GM23338 (cell line): Measurements from ENCODE around the gene CTXN1. TPM values are rescaled to one million over a fixed set of nuclear protein-coding genes. Genes with fewer than 3 reads are reported as not detected.

ENCODE experiments used
- ATAC-seq: fragments of 200-7000 bp; cut with Tn5 transposase; 3 replicates; pipeline ENCODE4 v1.9.1; 2020
- DNase-seq: peaks from one replicate; pipeline ENCODE4 v3.0.0-alpha.2; 2015; ENCODE audit warnings: low spot score
- H2AFZ ChIP-seq: fragments of 200-600 bp; sonication (generic); 2 replicates; pipeline ENCODE4 v1.8.0; 2016; ENCODE audit warnings: antibody characterized with exemption, mild to moderate bottlenecking, moderate library complexity
- H3F3A ChIP-seq: fragments of 200-600 bp; sonication (generic); replicated peaks from 2 replicates; pipeline ENCODE4 v1.8.0; 2017; ENCODE audit warnings: antibody characterized with exemption, mixed run types, low read depth
- H3K27ac ChIP-seq: fragments of 200-600 bp; sonication (generic); 2 replicates; pipeline ENCODE4 v1.6.1; 2016; ENCODE audit warnings: low read depth
- H3K27me3 ChIP-seq: fragments of 200-600 bp; sonication (generic); 2 replicates; pipeline ENCODE4 v1.8.0; 2016; ENCODE audit warnings: mild to moderate bottlenecking, mixed run types, moderate library complexity; ENCODE audit not compliant: insufficient read depth
- H3K36me3 ChIP-seq: fragments of 200-600 bp; sonication (generic); 2 replicates; pipeline ENCODE4 v1.8.0; 2016; ENCODE audit warnings: mild to moderate bottlenecking; ENCODE audit not compliant: insufficient read depth
- H3K4me1 ChIP-seq: fragments of 200-600 bp; sonication (generic); 2 replicates; pipeline ENCODE4 v1.8.0; 2016; ENCODE audit warnings: mild to moderate bottlenecking, moderate library complexity; ENCODE audit not compliant: insufficient read depth
- H3K4me2 ChIP-seq: fragments of 200-600 bp; sonication (generic); 2 replicates; pipeline ENCODE4 v1.7.1; 2017; ENCODE audit warnings: mixed run types
- H3K4me3 ChIP-seq: fragments of 200-600 bp; sonication (generic); 2 replicates; pipeline ENCODE4 v1.6.1; 2016; ENCODE audit warnings: mixed run types
- H3K79me2 ChIP-seq: fragments of 200-600 bp; sonication (generic); replicated peaks from 2 replicates; pipeline ENCODE4 v1.8.0; 2017; ENCODE audit warnings: mild to moderate bottlenecking; ENCODE audit not compliant: insufficient read depth
- H3K9me2 ChIP-seq: fragments of 200-600 bp; sonication (generic); 2 replicates; pipeline ENCODE4 v1.8.0; 2017; ENCODE audit not compliant: insufficient read depth
- H4K20me1 ChIP-seq: fragments of 200-600 bp; sonication (generic); replicated peaks from 2 replicates; pipeline ENCODE4 v1.8.0; 2017; ENCODE audit warnings: mild to moderate bottlenecking; ENCODE audit not compliant: insufficient read depth
- H3K27ac Mint-ChIP-seq: 2 replicates; pipeline ENCODE4 v1.8.0; 2020; ENCODE audit warnings: inconsistent platforms, mild to moderate bottlenecking, moderate library complexity, mixed read lengths
- H3K27me3 Mint-ChIP-seq: 3 replicates; pipeline ENCODE4 v1.8.0; 2022; ENCODE audit warnings: low read depth, mild to moderate bottlenecking, moderate library complexity, mixed read lengths, inconsistent platforms; ENCODE audit not compliant: insufficient read depth, poor library complexity
- H3K36me3 Mint-ChIP-seq: 3 replicates; pipeline ENCODE4 v1.8.0; 2021; ENCODE audit warnings: low read depth, mild to moderate bottlenecking, inconsistent platforms, moderate library complexity, mixed read lengths
- H3K4me1 Mint-ChIP-seq: 3 replicates; pipeline ENCODE4 v1.8.0; 2020; ENCODE audit warnings: mild to moderate bottlenecking, inconsistent platforms, mixed read lengths
- H3K4me3 Mint-ChIP-seq: 3 replicates; pipeline ENCODE4 v1.8.0; 2021; ENCODE audit warnings: moderate library complexity, mild to moderate bottlenecking, inconsistent platforms, mixed read lengths
- H3K9me3 Mint-ChIP-seq: 3 replicates; pipeline ENCODE4 v1.8.0; 2020; ENCODE audit warnings: moderate library complexity, mild to moderate bottlenecking, inconsistent platforms, mixed read lengths
- CREB1 ChIP-seq: fragments of 250-450 bp; sonication (Bioruptor Pico); IDR thresholded peaks from 2 replicates; pipeline ENCODE4 v1.5.0; 2020; ENCODE audit warnings: low read depth, mild to moderate bottlenecking, moderate library complexity
- CTCF ChIP-seq, 2 experiments: fragments of 200-600 bp in 1 of 2; sonication (generic) in 1 of 2; conservative IDR thresholded peaks; 2 replicates each; pipeline versions ENCODE4 v1.5.1 to v1.6.1; 2016 to 2017; ENCODE audit warnings: antibody characterized with exemption in 2 of 2, low read depth in 2 of 2, mild to moderate bottlenecking in 2 of 2, moderate library complexity in 1 of 2
- ETS1 ChIP-seq: IDR thresholded peaks from 2 replicates; pipeline ENCODE4 v1.6.1; 2016; ENCODE audit warnings: antibody characterized with exemption
- EZH2 ChIP-seq: fragments of 200-600 bp; sonication (generic); IDR thresholded peaks from one replicate; pipeline ENCODE4 v1.8.0; 2017; ENCODE audit warnings: antibody characterized with exemption, mild to moderate bottlenecking, low read depth; ENCODE audit not compliant: unreplicated experiment
- JUNB ChIP-seq: IDR thresholded peaks from one replicate; pipeline ENCODE4 v1.6.1; 2016; ENCODE audit warnings: antibody characterized with exemption; ENCODE audit not compliant: unreplicated experiment
- NANOG ChIP-seq: IDR thresholded peaks from 2 replicates; pipeline ENCODE4 v1.6.1; 2016; ENCODE audit warnings: antibody characterized with exemption, borderline replicate concordance
- POLR2AphosphoS5 ChIP-seq: IDR thresholded peaks from 2 replicates; pipeline ENCODE4 v1.6.1; 2016; ENCODE audit warnings: antibody characterized with exemption, low read depth
- REST ChIP-seq: IDR thresholded peaks from one replicate; pipeline ENCODE4 v1.6.1; 2018; ENCODE audit warnings: antibody characterized with exemption; ENCODE audit not compliant: unreplicated experiment
- ZNF114 ChIP-seq: fragments of 250-450 bp; sonication (Bioruptor Pico); IDR thresholded peaks from 2 replicates; pipeline ENCODE4 v1.5.0; 2020; ENCODE audit warnings: mild to moderate bottlenecking, moderate library complexity
- ZNF331 ChIP-seq: fragments of 250-450 bp; sonication (Bioruptor Pico); IDR thresholded peaks from 2 replicates; pipeline ENCODE4 v1.5.0; 2020; ENCODE audit warnings: low read depth, mild to moderate bottlenecking, moderate library complexity
- ZNF462 ChIP-seq: fragments of 250-450 bp; sonication (Bioruptor Pico); IDR thresholded peaks from 2 replicates; pipeline ENCODE4 v1.5.0; 2020; ENCODE audit warnings: mild to moderate bottlenecking, moderate library complexity
- polyA plus RNA-seq: library from polyadenylated mRNA; unstranded; fragments of >200 nt; fragmentation: Nextera tagmentation; extraction: Ambion mirVana; gene quantifications from 2 replicates; pipeline ENCODE4 v1.2.1, GENCODE V29; 2016
- total RNA-seq: library from RNA; depleted of rRNA; stranded (reverse); fragments of >200 nt; shearing (Covaris generic); gene quantifications from 2 replicates; pipeline ENCODE4 v1.2.3, GENCODE V29; 2014

The CTXN1 gene
- total and polyA plus RNA-seq, 2 experiments from 2014 or later: 22.5 to 52.4 TPM

GRCh38 chr19:7885818-7886217, 40.1 kb downstream of the CTXN1 start:
- Mint-ChIP-seq H3K9me3 (no peaks in the 10 kb centered on the region), H3K4me1 (no peaks in the 10 kb centered on the region), H3K27ac (no peak overlapping the region), H3K36me3 (no peaks in the 10 kb centered on the region), H3K27me3 (peaks cover 12% of the 10 kb centered on the region), H3K4me3 (no peak overlapping the region)
- H3K4me3 ChIP-seq: no peak overlapping the region
- no peaks in the 10 kb centered on the region for H3K79me2 ChIP-seq
- H3K9me2 ChIP-seq: no peaks in the 10 kb centered on the region
- H4K20me1 ChIP-seq: no peaks in the 10 kb centered on the region
- H3K36me3 ChIP-seq: no peaks in the 10 kb centered on the region
- no peak overlapping the region for H2AFZ ChIP-seq
- no peaks in the 10 kb centered on the region for H3F3A ChIP-seq
- peaks cover 11% of the 10 kb centered on the region for H3K27me3 ChIP-seq
- DNase-seq (no peak), ATAC-seq (no peak)
- no peak overlapping the region for H3K27ac ChIP-seq
- no peak overlapping the region for H3K4me2 ChIP-seq
- no peak for TF ChIP-seq CTCF (conservative IDR thresholded peaks at IDR 0.05; ENCODE audit: low read depth in 2 of 2)
- TF ChIP-seq ZNF331 (CRISPR knock-in tag): no peak
- no peak for TF ChIP-seq CREB1 (CRISPR knock-in tag)
- TF ChIP-seq POLR2AphosphoS5: no peak
- no peak for TF ChIP-seq ZNF462 (CRISPR knock-in tag)
- TF ChIP-seq JUNB: no peak
- no peak for TF ChIP-seq ETS1
- no peak for TF ChIP-seq EZH2
- TF ChIP-seq REST: no peak
- no peak for TF ChIP-seq ZNF114 (CRISPR knock-in tag)
- no peak for TF ChIP-seq NANOG
- H3K4me1 ChIP-seq: no peaks in the 10 kb centered on the region; the same call in 1 of the 2 replicates
